ENCODE results near the gene TRAF3IP3. TPM values are rescaled to one million over a fixed set of nuclear protein-coding genes. Genes with fewer than 3 reads are reported as not detected.

Gene TRAF3IP3
- total RNA-seq, 4 donors from 2014 or later: 0.61 to 2.1 (median 1.1) TPM; not detected in 1

DNA sequence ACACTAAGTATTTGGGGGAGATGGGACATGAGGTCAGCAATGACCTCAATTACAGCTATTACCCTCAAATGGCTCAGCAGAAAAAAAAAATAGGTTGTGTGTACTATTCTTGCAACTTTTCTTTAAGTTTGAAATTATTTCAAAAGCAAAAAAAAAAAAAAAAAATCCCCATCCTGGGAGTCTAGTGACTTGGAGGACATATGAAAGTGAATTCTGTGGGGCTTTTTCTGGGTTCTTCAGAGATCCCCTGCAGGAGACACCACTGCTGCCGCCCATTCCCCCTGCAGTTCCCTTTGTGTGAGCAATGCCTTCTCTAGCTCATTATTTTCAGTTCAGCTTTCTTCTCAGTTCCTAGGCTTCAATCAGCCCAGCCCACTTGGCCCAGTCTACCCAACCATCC lies 34.5 kb upstream of the TRAF3IP3 start:
- DNase-seq (ENCODE audit: low spot score in 2 of 2): no peak
- 90 to 97% methylated on average over 1 of the region's 1 CpG for WGBS, 2 donors
- H3K4me3 ChIP-seq (ENCODE audit: low read depth, poor library complexity, severe bottlenecking): no peak overlapping the region
- no peak for TF ChIP-seq POLR2A (IDR thresholded peaks at IDR 0.05)
- TF ChIP-seq, protein P1, sequence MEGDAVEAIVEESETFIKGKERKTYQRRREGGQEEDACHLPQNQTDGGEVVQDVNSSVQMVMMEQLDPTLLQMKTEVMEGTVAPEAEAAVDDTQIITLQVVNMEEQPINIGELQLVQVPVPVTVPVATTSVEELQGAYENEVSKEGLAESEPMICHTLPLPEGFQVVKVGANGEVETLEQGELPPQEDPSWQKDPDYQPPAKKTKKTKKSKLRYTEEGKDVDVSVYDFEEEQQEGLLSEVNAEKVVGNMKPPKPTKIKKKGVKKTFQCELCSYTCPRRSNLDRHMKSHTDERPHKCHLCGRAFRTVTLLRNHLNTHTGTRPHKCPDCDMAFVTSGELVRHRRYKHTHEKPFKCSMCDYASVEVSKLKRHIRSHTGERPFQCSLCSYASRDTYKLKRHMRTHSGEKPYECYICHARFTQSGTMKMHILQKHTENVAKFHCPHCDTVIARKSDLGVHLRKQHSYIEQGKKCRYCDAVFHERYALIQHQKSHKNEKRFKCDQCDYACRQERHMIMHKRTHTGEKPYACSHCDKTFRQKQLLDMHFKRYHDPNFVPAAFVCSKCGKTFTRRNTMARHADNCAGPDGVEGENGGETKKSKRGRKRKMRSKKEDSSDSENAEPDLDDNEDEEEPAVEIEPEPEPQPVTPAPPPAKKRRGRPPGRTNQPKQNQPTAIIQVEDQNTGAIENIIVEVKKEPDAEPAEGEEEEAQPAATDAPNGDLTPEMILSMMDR (IDR thresholded peaks at IDR 0.05): no peak
- intact Hi-C loops (cut with DNase I; ENCODE audit: low total_unique reads): no loop called here

DNA sequence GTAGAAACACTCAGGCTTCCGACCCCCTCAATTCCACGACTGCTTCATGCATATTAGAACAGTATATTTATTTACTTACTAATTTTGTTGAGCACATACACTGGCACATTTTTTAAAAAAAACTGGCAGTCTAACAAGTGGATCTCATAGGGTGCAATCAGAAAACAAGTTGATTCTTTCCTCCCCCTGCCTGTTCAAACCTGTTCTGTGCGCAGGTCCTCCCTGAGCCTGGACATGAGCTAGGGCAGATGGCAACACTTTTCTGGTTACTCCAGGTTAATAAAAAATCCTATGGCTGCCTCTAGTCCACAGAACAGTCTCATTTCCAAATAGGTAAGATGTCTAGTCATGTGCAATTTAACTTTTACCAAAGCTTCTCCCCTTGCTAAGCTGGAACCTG lies 32.6 kb upstream of the TRAF3IP3 start:
- WGBS, 2 donors: 56 to 61% methylated on average over 3 of the region's 3 CpGs

DNA sequence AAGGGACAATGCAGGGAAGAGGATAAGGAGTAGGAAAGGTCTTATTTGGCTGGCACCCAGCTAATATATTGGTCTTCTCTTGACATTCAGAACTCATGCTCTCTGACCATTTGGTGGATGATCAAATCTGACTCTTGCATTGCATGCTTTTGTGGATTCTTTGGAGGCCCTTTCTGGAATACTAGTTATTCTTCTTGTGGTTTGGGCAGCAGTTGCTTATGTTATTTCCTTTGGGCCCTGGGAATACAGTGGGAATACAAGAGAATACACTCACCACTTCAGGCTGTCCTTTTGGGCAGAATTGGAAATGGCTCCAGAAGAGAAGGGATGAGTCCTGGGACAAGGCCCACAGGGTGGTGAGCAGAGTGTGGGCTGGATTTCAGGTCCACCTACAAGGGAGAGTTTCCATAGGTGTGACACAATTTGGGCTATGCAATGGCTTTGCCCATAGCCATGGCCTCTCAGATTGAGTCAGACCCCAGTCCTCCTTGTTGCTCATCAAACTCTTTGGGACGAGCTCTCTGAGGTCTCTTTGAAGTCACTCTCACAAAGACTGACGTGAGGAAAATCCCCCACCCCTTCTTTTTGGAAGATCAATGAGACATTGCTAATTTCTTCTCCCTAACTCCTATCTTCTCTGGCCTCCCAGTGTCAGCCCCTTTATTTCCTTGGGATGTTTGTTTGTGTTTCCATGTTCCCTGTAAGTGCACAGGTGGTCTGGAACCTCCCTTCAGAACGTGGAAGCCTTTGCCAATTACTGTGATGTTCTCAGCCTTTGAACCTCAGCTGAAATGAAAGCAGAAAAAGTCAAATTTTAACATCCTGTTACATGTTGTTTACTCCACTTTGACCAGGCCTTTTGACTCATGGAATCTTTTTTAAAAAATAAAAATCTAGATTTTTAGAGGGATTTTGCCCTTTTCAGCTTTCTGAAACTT lies 31.8 kb upstream of the TRAF3IP3 start:
- H3K4me3 ChIP-seq (ENCODE audit: low read depth, poor library complexity, severe bottlenecking): no peak overlapping the region
- WGBS, 2 donors: 72 to 81% methylated on average over 3 of the region's 3 CpGs
- no peak for TF ChIP-seq POLR2A (IDR thresholded peaks at IDR 0.05)
- TF ChIP-seq, protein P1 (IDR thresholded peaks at IDR 0.05): no peak
- DNase-seq (ENCODE audit: low spot score in 2 of 2): no peak
- intact Hi-C loops (cut with DNase I; ENCODE audit: low total_unique reads): no loop called here

More for the DNA sequence above, 32.6 kb upstream of the TRAF3IP3 start:
- no peak overlapping the region for H3K4me3 ChIP-seq (ENCODE audit: low read depth, poor library complexity, severe bottlenecking)
- no peak for DNase-seq (ENCODE audit: low spot score in 2 of 2)
- TF ChIP-seq, protein P1 (IDR thresholded peaks at IDR 0.05): no peak
- TF ChIP-seq POLR2A (IDR thresholded peaks at IDR 0.05): no peak
- intact Hi-C loops (cut with DNase I; ENCODE audit: low total_unique reads): no loop called here

GRCh38 chr1:209727286-209727685 lies 28.6 kb upstream of the TRAF3IP3 start:
- no peak for TF ChIP-seq POLR2A (IDR thresholded peaks at IDR 0.05)
- TF ChIP-seq, protein P1 (IDR thresholded peaks at IDR 0.05): no peak
- WGBS, 2 donors: 78 to 82% methylated on average over 2 of the region's 2 CpGs

GRCh38 chr1:209727785-209728184 lies 28.1 kb upstream of the TRAF3IP3 start:
- no peak for TF ChIP-seq POLR2A (IDR thresholded peaks at IDR 0.05)
- TF ChIP-seq, protein P1 (IDR thresholded peaks at IDR 0.05): no peak
- intact Hi-C loops (cut with DNase I; ENCODE audit: low total_unique reads): no loop called here
- WGBS, 2 donors: 82 to 91% methylated on average over 3 of the region's 3 CpGs
- no peak for DNase-seq (ENCODE audit: low spot score in 2 of 2)
- no peak overlapping the region for H3K4me3 ChIP-seq (ENCODE audit: low read depth, poor library complexity, severe bottlenecking)

More at GRCh38 chr1:209727286-209727685, 28.6 kb upstream of the TRAF3IP3 start:
- intact Hi-C loops (cut with DNase I; ENCODE audit: low total_unique reads): no loop called here
- DNase-seq (ENCODE audit: low spot score in 2 of 2): no peak
- no peak overlapping the region for H3K4me3 ChIP-seq (ENCODE audit: low read depth, poor library complexity, severe bottlenecking)
